Tibial nerve (tissue), 3 donors: ENCODE results near the gene PRKCE.

Experiments
- POLR2A ChIP-seq, 2 donors: fragments of 450-650 bp; IDR thresholded peaks; one replicate each; pipeline ENCODE4 v1.6.1; 2017; ENCODE audit warnings: antibody characterized with exemption in 2 of 2, mild to moderate bottlenecking in 2 of 2, moderate library complexity in 2 of 2
- TF ChIP-seq, protein P1 (sequence below), 5 experiments: fragments of 200-600 bp in 3 of 5; fragments of 450-650 bp in 2 of 5; sonication (generic) in 3 of 5; IDR thresholded peaks; one replicate each; pipeline ENCODE4 v1.5.1; 2016 to 2019; ENCODE audit warnings: antibody characterized with exemption in 5 of 5, mild to moderate bottlenecking in 3 of 5, moderate library complexity in 2 of 5

DNA sequence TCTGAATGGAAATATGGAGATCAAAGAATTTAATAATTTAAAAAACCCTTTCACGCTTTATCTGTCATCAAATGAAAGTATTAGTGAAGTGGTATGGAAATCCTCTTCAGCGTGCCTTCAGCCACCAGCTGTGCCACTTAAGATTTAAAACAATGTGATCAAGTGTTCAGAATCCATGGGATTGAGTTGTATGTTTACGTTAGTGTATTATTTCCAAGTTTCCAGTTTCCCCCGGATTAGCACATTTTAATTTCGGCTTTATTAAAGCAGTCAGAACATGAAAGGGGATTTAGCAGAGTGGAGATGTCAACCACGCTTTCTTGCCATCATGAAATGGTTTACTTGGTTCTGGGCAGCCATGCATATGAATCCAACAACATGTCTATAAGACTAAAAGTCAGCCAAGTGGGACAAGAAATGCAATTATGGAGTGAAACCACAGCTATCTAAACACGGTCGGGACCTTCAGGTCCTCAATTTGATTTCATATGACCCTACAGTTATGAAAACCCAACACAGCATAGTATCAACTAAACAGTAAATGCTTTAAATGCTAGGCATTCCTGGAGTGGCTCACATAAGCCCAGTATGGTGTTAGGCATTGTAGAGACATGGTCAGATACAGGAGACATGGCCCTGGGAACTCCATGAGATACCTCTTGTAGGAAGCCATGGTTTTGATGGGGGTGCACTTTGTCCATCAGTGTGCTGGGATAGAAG is 420.8 kb downstream of the PRKCE start:
- TF ChIP-seq, protein P1, sequence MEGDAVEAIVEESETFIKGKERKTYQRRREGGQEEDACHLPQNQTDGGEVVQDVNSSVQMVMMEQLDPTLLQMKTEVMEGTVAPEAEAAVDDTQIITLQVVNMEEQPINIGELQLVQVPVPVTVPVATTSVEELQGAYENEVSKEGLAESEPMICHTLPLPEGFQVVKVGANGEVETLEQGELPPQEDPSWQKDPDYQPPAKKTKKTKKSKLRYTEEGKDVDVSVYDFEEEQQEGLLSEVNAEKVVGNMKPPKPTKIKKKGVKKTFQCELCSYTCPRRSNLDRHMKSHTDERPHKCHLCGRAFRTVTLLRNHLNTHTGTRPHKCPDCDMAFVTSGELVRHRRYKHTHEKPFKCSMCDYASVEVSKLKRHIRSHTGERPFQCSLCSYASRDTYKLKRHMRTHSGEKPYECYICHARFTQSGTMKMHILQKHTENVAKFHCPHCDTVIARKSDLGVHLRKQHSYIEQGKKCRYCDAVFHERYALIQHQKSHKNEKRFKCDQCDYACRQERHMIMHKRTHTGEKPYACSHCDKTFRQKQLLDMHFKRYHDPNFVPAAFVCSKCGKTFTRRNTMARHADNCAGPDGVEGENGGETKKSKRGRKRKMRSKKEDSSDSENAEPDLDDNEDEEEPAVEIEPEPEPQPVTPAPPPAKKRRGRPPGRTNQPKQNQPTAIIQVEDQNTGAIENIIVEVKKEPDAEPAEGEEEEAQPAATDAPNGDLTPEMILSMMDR (IDR thresholded peaks at IDR 0.05): no peak
- no peak for TF ChIP-seq POLR2A (IDR thresholded peaks at IDR 0.05)
